Astrocyte (in vitro differentiated cells and primary cell): ENCODE data around the gene SCAPER. TPM values are rescaled to one million over a fixed set of nuclear protein-coding genes. Genes with fewer than 3 reads are reported as not detected.
A peak's percentile ranks its signal among the peaks of the same experiment; 100 is the strongest.

Source experiments
- DNase-seq: peaks from one replicate; pipeline ENCODE4 v3.0.0-alpha.2; 2010; ENCODE audit warnings: low read depth
- FAIRE-seq: peaks from 2 replicates; lab custom pipeline; 2011; peaks lifted over from hg19 to GRCh38; lab: Jason Lieb, UNC
- H2AFZ ChIP-seq: 2 replicates; pipeline ENCODE4 v1.6.0; 2012; ENCODE audit warnings: low read depth, low read length, inconsistent platforms
- H3K27ac ChIP-seq: 2 replicates; pipeline ENCODE4 v1.5.1; 2011; ENCODE audit warnings: low read depth, low read length, inconsistent platforms
- H3K27me3 ChIP-seq: 2 replicates; pipeline ENCODE4 v1.6.0; 2011; ENCODE audit warnings: low read length, inconsistent platforms; ENCODE audit not compliant: insufficient read depth
- H3K36me3 ChIP-seq: 2 replicates; pipeline ENCODE4 v1.5.1; 2011; ENCODE audit warnings: low read length, inconsistent platforms; ENCODE audit not compliant: insufficient read depth
- H3K4me1 ChIP-seq: 2 replicates; pipeline ENCODE4 v1.5.1; 2011; ENCODE audit warnings: low read length, inconsistent platforms; ENCODE audit not compliant: insufficient read depth
- H3K4me2 ChIP-seq: 2 replicates; pipeline ENCODE4 v1.6.0; 2012; ENCODE audit warnings: low read length, inconsistent platforms
- H3K4me3 ChIP-seq: 2 replicates; pipeline ENCODE4 v1.5.1; 2011; ENCODE audit warnings: low read depth, mild to moderate bottlenecking, low read length, inconsistent platforms; ENCODE audit not compliant: insufficient read depth
- H3K79me2 ChIP-seq: 2 replicates; pipeline ENCODE4 v1.6.0; 2012; ENCODE audit warnings: mild to moderate bottlenecking, low read length, inconsistent platforms; ENCODE audit not compliant: insufficient read depth
- H3K9ac ChIP-seq: 2 replicates; pipeline ENCODE4 v1.6.0; 2012; ENCODE audit warnings: mild to moderate bottlenecking, low read length, inconsistent platforms
- H3K9me3 ChIP-seq: 2 replicates; pipeline ENCODE4 v1.5.1; 2012; ENCODE audit warnings: low read depth, mild to moderate bottlenecking, low read length, inconsistent platforms; ENCODE audit not compliant: insufficient read depth
- H4K20me1 ChIP-seq: 2 replicates; pipeline ENCODE4 v1.6.0; 2012; ENCODE audit warnings: low read length, inconsistent platforms; ENCODE audit not compliant: insufficient read depth
- H3K27ac Mint-ChIP-seq: one replicate; pipeline ENCODE4 v1.8.0; 2021; ENCODE audit warnings: mild to moderate bottlenecking, mixed read lengths; ENCODE audit not compliant: unreplicated experiment
- H3K27me3 Mint-ChIP-seq: one replicate; pipeline ENCODE4 v1.8.0; 2021; ENCODE audit warnings: low read depth, mixed read lengths; ENCODE audit not compliant: unreplicated experiment
- H3K36me3 Mint-ChIP-seq: one replicate; pipeline ENCODE4 v1.8.0; 2021; ENCODE audit warnings: low read depth, mixed read lengths; ENCODE audit not compliant: unreplicated experiment
- H3K4me1 Mint-ChIP-seq: one replicate; pipeline ENCODE4 v1.8.0; 2021; ENCODE audit warnings: low read depth, mixed read lengths; ENCODE audit not compliant: unreplicated experiment
- H3K4me3 Mint-ChIP-seq: one replicate; pipeline ENCODE4 v1.8.0; 2021; ENCODE audit warnings: mild to moderate bottlenecking, moderate library complexity, mixed read lengths; ENCODE audit not compliant: unreplicated experiment
- H3K9me3 Mint-ChIP-seq: one replicate; pipeline ENCODE4 v1.8.0; 2021; ENCODE audit warnings: mild to moderate bottlenecking, mixed read lengths; ENCODE audit not compliant: unreplicated experiment
- EZH2 ChIP-seq: IDR thresholded peaks from 2 replicates; pipeline ENCODE4 v1.6.1; 2012; ENCODE audit warnings: mild to moderate bottlenecking, low read length, inconsistent platforms; ENCODE audit not compliant: insufficient read depth
- total RNA-seq: library from RNA; stranded (reverse); gene quantifications from 2 replicates; pipeline ENCODE4 v1.2.1, GENCODE V29; 2021
- TF ChIP-seq, protein P1 (sequence below): IDR thresholded peaks from 2 replicates; pipeline ENCODE4 v1.5.1; 2011; ENCODE audit warnings: low read depth, mild to moderate bottlenecking, inconsistent platforms, low read length, moderate library complexity; ENCODE audit not compliant: insufficient read depth

Gene SCAPER
- total RNA-seq, 1 donor from 2014 or later: 8.6 TPM

DNA sequence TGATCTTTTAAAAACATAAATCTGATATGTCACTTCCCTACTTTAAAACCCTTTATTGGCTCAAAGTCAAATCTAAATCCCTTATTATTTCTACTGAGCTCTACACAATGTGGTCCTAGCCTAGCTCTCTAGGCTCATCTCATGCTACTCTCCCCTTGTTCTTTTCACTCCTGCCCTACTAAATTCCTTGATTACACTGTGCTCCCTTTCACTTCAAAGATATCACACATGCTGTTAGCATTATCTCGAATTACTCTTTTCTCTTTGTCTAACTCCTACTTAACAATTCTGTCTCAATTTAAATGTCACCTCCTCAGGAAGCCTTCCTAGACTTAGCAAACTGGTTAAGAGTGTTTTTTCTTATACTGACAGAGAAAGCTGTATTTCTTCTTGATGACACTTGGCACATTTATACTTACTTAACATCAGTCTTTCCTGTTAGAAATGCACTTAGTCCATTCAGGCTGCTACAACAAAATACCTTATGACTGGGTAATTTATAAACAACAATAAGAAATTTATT lies 102.0 kb downstream of the SCAPER start:
- H3K27ac Mint-ChIP-seq: no peak overlapping the region
- FAIRE-seq: no peak
- H3K79me2 ChIP-seq: no peaks in the 10 kb centered on the region
- H3K36me3 ChIP-seq: no peaks in the 10 kb centered on the region
- H3K9ac ChIP-seq: no peak overlapping the region
- no peaks in the 10 kb centered on the region for H3K4me1 ChIP-seq
- H3K4me2 ChIP-seq: no peak overlapping the region
- no peak overlapping the region for H3K4me3 ChIP-seq
- H3K27me3 ChIP-seq: no peaks in the 10 kb centered on the region
- H3K36me3 Mint-ChIP-seq: peaks cover 4% of the 10 kb centered on the region
- H3K9me3 ChIP-seq: no peaks in the 10 kb centered on the region
- TF ChIP-seq, protein P1, sequence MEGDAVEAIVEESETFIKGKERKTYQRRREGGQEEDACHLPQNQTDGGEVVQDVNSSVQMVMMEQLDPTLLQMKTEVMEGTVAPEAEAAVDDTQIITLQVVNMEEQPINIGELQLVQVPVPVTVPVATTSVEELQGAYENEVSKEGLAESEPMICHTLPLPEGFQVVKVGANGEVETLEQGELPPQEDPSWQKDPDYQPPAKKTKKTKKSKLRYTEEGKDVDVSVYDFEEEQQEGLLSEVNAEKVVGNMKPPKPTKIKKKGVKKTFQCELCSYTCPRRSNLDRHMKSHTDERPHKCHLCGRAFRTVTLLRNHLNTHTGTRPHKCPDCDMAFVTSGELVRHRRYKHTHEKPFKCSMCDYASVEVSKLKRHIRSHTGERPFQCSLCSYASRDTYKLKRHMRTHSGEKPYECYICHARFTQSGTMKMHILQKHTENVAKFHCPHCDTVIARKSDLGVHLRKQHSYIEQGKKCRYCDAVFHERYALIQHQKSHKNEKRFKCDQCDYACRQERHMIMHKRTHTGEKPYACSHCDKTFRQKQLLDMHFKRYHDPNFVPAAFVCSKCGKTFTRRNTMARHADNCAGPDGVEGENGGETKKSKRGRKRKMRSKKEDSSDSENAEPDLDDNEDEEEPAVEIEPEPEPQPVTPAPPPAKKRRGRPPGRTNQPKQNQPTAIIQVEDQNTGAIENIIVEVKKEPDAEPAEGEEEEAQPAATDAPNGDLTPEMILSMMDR: no peak
- TF ChIP-seq EZH2: no peak
- no peaks in the 10 kb centered on the region for H3K4me1 Mint-ChIP-seq
- no peak overlapping the region for H2AFZ ChIP-seq
- no peak overlapping the region for H3K4me3 Mint-ChIP-seq
- DNase-seq: no peak
- no peaks in the 10 kb centered on the region for H4K20me1 ChIP-seq
- H3K27me3 Mint-ChIP-seq: no peaks in the 10 kb centered on the region
- H3K9me3 Mint-ChIP-seq: no peaks in the 10 kb centered on the region
- H3K27ac ChIP-seq: no peak overlapping the region

GRCh38 chr15:76802411-76802810 lies 102.7 kb downstream of the SCAPER start:
- Histone ChIP-seq H3K9me3 (no peaks in the 10 kb centered on the region), H3K4me1 (no peaks in the 10 kb centered on the region), H3K4me2 (no peak overlapping the region), H3K27ac (no peak overlapping the region), H4K20me1 (no peaks in the 10 kb centered on the region), H3K27me3 (no peaks in the 10 kb centered on the region), H3K36me3 (no peaks in the 10 kb centered on the region), H2AFZ (no peak overlapping the region), H3K79me2 (no peaks in the 10 kb centered on the region), H3K9ac (no peak overlapping the region), H3K4me3 (no peak overlapping the region)
- peaks cover 4% of the 10 kb centered on the region for H3K36me3 Mint-ChIP-seq
- no peak for FAIRE-seq
- TF ChIP-seq, protein P1: no peak
- no peak for TF ChIP-seq EZH2
- no peaks in the 10 kb centered on the region for H3K9me3 Mint-ChIP-seq
- H3K4me3 Mint-ChIP-seq: no peak overlapping the region
- no peaks in the 10 kb centered on the region for H3K4me1 Mint-ChIP-seq
- no peaks in the 10 kb centered on the region for H3K27me3 Mint-ChIP-seq
- no peak for DNase-seq
- H3K27ac Mint-ChIP-seq: no peak overlapping the region

DNA sequence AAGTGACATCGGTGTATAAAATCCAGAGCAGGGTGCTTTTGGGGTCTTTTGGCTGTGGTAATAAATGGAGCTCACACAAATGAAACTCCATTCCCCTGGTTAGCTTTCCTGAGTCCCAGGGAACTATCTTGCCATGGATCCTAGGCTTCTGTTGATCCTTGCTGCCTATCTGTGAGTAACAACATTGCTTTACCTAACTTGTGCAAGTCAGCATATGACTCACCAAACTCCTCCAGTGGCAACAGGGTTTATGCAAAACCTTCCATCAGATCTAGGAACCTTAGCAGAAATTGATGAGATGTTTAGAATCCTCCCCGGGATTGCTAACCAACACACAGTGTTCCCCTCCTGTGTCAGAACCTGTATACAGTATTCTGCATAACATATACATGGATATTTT lies 105.4 kb downstream of the SCAPER start:
- Histone ChIP-seq H2AFZ (no peak overlapping the region), H3K9me3 (no peaks in the 10 kb centered on the region), H3K4me3 (no peak overlapping the region), H3K4me2 (no peak overlapping the region), H3K27ac (no peak overlapping the region), H3K27me3 (no peaks in the 10 kb centered on the region), H3K79me2 (no peaks in the 10 kb centered on the region), H4K20me1 (no peaks in the 10 kb centered on the region), H3K4me1 (no peaks in the 10 kb centered on the region), H3K36me3 (no peaks in the 10 kb centered on the region), H3K9ac (no peak overlapping the region)
- TF ChIP-seq, protein P1: no peak
- no peak for TF ChIP-seq EZH2
- no peak overlapping the region for H3K27ac Mint-ChIP-seq
- H3K36me3 Mint-ChIP-seq: peaks cover 4% of the 10 kb centered on the region
- H3K4me3 Mint-ChIP-seq: no peak overlapping the region
- H3K27me3 Mint-ChIP-seq: no peaks in the 10 kb centered on the region
- no peaks in the 10 kb centered on the region for H3K9me3 Mint-ChIP-seq
- H3K4me1 Mint-ChIP-seq: no peaks in the 10 kb centered on the region
- peak; percentile 55 for DNase-seq
- FAIRE-seq: no peak
